Measurements from ENCODE around the gene PNPO.
A peak's percentile ranks its signal among the peaks of the same experiment; 100 is the strongest.
"Not testable (repeated sequence)": the region's sequence is repeated elsewhere in the genome, so short reads cannot be mapped to it uniquely, and the experiment has no call there.

Gene PNPO

DNA sequence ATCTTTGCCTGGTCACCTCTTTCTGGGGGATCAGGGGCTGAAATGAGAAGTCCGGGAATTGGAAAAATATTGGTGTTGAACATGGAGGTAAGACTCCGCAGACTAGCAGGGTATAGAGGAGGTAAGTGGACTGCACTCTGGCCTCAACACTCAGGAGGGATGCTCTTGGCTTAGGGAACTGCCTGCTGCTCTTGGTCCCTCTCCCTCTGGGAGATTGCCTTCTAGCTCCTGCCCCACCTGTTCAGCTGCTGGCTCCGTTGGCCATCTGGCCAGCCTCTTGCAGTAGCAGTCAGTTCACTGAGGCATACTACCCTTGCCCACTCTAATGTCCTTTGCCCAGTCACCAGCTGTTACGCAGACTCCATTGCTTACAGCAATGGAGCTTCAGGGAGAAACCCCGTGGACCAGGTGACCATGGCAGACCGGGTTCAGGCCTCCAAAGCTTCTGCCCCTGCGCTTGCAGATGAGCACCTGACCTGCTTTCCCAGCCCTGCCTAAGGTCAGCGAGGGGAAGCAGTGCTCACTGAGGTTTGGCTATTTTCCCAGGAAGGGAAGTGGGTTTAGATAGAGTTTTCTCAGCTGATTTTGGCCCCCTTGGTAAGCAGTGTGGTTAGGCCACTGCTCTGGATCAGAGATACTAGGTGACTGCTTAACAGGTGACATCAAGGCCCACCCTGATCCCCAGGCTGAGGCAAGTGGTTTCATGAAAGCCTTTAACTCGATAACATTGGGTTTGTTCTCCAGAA is 41.4 kb downstream of the PNPO start:
- TF ChIP-seq, protein P1, sequence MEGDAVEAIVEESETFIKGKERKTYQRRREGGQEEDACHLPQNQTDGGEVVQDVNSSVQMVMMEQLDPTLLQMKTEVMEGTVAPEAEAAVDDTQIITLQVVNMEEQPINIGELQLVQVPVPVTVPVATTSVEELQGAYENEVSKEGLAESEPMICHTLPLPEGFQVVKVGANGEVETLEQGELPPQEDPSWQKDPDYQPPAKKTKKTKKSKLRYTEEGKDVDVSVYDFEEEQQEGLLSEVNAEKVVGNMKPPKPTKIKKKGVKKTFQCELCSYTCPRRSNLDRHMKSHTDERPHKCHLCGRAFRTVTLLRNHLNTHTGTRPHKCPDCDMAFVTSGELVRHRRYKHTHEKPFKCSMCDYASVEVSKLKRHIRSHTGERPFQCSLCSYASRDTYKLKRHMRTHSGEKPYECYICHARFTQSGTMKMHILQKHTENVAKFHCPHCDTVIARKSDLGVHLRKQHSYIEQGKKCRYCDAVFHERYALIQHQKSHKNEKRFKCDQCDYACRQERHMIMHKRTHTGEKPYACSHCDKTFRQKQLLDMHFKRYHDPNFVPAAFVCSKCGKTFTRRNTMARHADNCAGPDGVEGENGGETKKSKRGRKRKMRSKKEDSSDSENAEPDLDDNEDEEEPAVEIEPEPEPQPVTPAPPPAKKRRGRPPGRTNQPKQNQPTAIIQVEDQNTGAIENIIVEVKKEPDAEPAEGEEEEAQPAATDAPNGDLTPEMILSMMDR (IDR thresholded peaks at IDR 0.05; ENCODE audit: control insufficient read depth, extremely low read depth, insufficient read depth): no peak
- DNase-seq (ENCODE audit: low read depth): no peak
- H3K4me3 ChIP-seq (ENCODE audit: low read depth, low read length): no peak overlapping the region

DNA sequence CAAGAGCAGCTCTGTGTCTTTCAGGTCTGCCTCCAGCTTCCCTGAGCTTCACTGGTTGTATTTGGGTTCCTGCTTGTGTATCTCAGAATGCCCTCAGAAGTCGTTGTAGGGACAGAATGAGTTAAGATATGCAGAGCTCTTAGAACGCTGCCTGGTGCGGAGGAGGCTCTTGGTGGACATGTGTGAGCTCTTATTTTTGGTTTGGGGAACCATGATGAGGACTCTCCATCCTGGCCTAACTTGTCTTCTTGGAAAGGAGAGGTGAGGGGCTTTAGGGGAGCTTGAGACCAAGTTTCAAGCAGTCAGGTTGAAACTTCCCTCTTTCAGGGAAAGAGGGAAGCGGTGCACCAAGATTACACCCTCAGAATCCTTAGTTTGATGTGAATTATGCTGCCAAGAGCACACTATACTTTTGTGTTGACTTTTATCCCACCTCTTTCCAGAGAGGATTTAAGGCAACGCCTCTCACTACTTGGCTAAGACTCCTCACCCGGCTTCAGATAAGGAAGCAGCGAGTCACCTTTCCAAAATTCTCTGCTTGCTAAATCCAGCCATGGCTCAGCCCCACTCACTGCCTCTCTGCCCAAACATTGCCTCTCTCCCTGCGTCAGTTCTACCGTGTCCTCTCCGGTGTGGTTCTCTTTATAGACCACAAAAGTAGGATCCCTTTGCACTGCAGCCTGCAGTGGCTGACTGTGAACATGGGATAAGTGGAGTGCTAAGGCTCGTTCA is 42.3 kb downstream of the PNPO start:
- DNase-seq (ENCODE audit: low read depth): peak; percentile 46
- TF ChIP-seq, protein P1 (IDR thresholded peaks at IDR 0.05; ENCODE audit: control insufficient read depth, extremely low read depth, insufficient read depth): no peak
- H3K4me3 ChIP-seq (ENCODE audit: low read depth, low read length): no peak overlapping the region

DNA sequence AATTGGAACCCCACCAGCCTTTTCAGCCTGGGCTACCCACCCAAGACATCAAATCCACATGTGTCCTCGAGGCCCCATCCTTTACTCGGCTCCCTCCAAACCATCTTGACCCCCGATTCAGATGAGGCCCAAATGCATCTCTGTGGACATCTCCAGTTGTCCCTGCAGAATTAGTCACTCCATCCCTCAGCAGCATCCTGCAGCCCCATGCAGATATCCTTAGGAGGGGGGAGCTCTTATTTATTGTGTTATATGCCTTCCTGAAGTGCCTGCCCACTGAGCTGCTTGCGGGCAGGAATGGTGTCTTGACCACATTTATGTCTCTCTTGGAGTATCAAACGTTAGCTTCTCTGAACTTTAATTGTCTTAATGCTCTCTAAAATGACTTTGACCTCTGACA is 45.1 kb downstream of the PNPO start:
- no peak for DNase-seq (ENCODE audit: low read depth)
- TF ChIP-seq, protein P1 (IDR thresholded peaks at IDR 0.05; ENCODE audit: control insufficient read depth, extremely low read depth, insufficient read depth): no peak

DNA sequence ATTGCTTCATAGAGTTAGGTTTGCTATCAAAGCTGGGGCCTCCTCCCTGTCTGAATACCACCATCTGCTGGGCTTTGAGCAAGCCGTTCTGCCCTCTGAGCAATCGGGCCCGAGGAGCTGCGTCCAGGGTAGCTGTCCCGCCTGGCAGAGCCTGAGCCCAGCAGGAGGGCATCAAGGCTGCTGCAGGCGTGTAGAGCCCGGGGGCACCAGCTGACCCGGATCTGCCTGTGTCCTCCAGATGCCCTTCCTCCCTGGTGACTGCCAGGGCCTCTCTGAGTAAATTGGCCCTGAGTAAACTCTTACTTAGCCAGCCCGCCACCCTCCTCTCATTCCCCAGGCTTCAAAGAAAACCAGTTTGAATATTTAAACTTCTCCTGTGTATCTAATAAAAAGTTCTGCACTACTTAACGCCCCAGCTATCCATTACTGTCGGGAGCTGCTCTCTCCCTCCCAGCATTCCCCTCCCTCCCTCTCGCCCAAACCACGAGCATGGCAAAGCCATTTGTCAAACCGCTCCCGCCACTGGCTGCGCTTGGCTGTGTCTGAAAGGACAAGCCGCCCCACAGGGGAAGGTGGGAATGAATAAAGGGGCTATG is 46.0 kb downstream of the PNPO start:
- TF ChIP-seq, protein P1 (IDR thresholded peaks at IDR 0.05; ENCODE audit: control insufficient read depth, extremely low read depth, insufficient read depth): no peak; the same call in 1 of the 2 replicates
- peak; percentile 61 for DNase-seq (ENCODE audit: low read depth)
- no peak overlapping the region for H3K4me3 ChIP-seq (ENCODE audit: low read depth, low read length)

More for the DNA sequence above, 45.1 kb downstream of the PNPO start:
- H3K4me3 ChIP-seq (ENCODE audit: low read depth, low read length): no peak overlapping the region

DNA sequence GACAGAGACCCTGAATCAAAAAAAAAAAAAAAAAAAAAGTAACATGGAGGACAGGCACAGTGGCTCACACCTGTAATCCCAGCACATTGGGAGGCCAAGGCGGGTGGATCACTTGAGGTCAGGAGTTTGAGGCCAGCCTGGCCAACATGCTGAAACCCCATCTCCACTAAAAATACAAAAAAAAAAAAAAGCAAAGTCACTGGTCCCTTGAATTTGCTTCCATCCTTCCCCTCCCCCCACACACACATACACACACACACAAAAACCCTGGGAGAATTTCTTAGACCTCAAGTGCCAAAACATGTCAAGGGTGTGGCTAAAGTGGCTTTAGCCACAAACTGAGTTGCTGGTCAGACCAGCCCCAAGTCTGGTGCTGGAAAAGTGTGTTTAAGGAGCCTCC is 47.1 kb downstream of the PNPO start:
- not testable (repeated sequence) for H3K4me3 ChIP-seq (ENCODE audit: low read depth, low read length); DNase-seq (ENCODE audit: low read depth)

DNA sequence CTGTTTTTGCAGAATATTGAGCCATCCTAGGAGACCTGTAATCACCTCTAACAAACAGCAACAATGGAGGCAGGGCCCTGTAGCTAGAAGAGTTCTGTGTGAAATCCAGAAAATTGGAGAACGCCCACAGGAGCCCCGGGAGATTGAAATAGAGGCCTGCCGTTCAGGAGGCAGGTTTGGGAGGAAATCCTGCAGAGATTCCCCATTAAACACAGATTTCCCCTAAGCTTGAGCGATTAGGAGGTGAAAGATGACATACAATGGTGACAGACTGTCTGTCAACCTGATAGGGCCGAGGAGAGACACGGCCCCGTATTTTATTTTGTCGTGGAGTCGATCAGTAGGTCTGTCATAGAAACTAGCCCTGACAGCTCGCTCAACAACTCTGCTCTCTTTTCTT is 47.8 kb downstream of the PNPO start:
- no peak overlapping the region for H3K4me3 ChIP-seq (ENCODE audit: low read depth, low read length)
- TF ChIP-seq, protein P1 (IDR thresholded peaks at IDR 0.05; ENCODE audit: control insufficient read depth, extremely low read depth, insufficient read depth): no peak
- no peak for DNase-seq (ENCODE audit: low read depth)

DNA sequence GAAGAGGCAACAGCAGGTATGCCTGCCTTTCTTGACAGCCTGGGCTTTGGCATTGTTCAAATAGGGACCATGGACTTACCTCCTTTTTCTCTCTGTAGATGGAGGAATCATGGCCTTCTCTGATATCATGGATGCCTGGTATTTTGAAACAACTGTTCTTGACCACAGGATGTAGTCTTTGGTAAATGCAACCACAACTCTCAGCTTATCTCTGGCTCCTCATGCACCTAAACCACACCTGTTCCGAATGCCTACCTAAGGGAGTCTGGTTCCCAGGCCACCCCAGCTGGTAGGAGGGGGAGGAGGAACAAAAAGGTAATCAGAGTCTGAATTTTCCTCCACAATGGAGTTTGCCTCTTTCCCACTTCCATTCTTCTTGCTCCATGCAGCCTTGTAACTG is 48.3 kb downstream of the PNPO start:
- no peak for DNase-seq (ENCODE audit: low read depth)
- H3K4me3 ChIP-seq (ENCODE audit: low read depth, low read length): no peak overlapping the region
- TF ChIP-seq, protein P1 (IDR thresholded peaks at IDR 0.05; ENCODE audit: control insufficient read depth, extremely low read depth, insufficient read depth): no peak

All from LNCaP clone FGC (cell line).